HG03378 (cell line): ENCODE results near the gene EGR1.
"Not testable (repeated sequence)": the region's sequence is repeated elsewhere in the genome, so short reads cannot be mapped to it uniquely, and the experiment has no call there.

Experiments
- ATAC-seq: cut with Tn5 transposase; IDR thresholded peaks from one replicate; pipeline ENCODE4 v1.9.1; 2021; ENCODE audit warnings: mild to moderate bottlenecking, moderate library complexity; ENCODE audit not compliant: unreplicated experiment

Gene EGR1

GRCh38 chr5:138506370-138507306, 41.4 kb downstream of the EGR1 start:
- no peak for ATAC-seq

- ATAC-seq, result not testable (repeated sequence)
Measured at GRCh38 chr5:138507485-138507884, 42.2 kb downstream of the EGR1 start.

GRCh38 chr5:138508958-138509357, 43.7 kb downstream of the EGR1 start:
- no peak for ATAC-seq

- ATAC-seq, result no peak
Measured at GRCh38 chr5:138514021-138514420, 48.7 kb downstream of the EGR1 start.

- no peak for ATAC-seq
Measured at GRCh38 chr5:138515556-138516245, 50.4 kb downstream of the EGR1 start.

- no peak for ATAC-seq
Measured at GRCh38 chr5:138517437-138517836, 52.2 kb downstream of the EGR1 start.
